Skeletal muscle satellite cell (primary cell): ENCODE measurements around the gene COG6.

Experiments
- H3K27me3 ChIP-seq: 2 replicates; pipeline ENCODE4 v1.7.0; 2013; ENCODE audit warnings: low read length; ENCODE audit not compliant: control insufficient read depth, insufficient read depth
- H3K36me3 ChIP-seq: 2 replicates; pipeline ENCODE4 v1.7.0; 2013; ENCODE audit warnings: mild to moderate bottlenecking, control low read depth, low read length; ENCODE audit not compliant: insufficient read depth
- H3K4me1 ChIP-seq: 2 replicates; pipeline ENCODE4 v1.7.0; 2013; ENCODE audit warnings: low read length; ENCODE audit not compliant: control insufficient read depth, insufficient read depth
- H3K4me2 ChIP-seq: 2 replicates; pipeline ENCODE4 v1.7.0; 2013; ENCODE audit warnings: mild to moderate bottlenecking, low read length
- H3K4me3 ChIP-seq: 2 replicates; pipeline ENCODE4 v1.7.0; 2013; ENCODE audit warnings: low read length
- H3K9ac ChIP-seq: 2 replicates; pipeline ENCODE4 v1.7.0; 2013; ENCODE audit warnings: mild to moderate bottlenecking, low read depth, low read length, moderate library complexity
- H3K9me3 ChIP-seq: replicated peaks from 2 replicates; pipeline ENCODE4 v1.7.0; 2013; ENCODE audit warnings: mild to moderate bottlenecking, control low read depth, low read length

The COG6 gene

DNA sequence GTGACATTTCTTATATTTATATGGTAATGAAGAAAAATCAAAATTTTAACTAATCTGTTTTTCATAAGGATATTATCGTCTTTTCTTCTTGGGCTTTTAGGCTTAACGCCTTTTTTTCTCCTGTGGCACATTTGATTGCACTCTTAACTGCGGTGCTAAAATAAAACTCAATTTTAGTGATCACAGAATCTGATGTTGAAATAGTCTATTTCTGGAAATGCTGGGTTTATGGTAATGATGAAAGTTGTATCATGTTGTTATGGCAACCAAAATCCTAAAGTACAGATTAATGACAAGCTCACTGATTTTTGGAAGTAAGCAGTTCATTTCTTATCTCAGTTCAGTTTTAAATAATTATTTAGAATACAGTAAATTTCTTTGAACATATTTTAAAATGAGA is 85.3 kb downstream of the COG6 start:
- Histone ChIP-seq H3K9me3 (no peaks in the 10 kb centered on the region), H3K4me3 (no peak overlapping the region), H3K4me1 (no peaks in the 10 kb centered on the region), H3K9ac (no peak overlapping the region), H3K27me3 (no peaks in the 10 kb centered on the region), H3K4me2 (no peak overlapping the region), H3K36me3 (peaks cover 9% of the 10 kb centered on the region)

GRCh38 chr13:39748961-39749360 is 93.5 kb downstream of the COG6 start:
- Histone ChIP-seq H3K4me1 (no peaks in the 10 kb centered on the region), H3K36me3 (no peaks in the 10 kb centered on the region), H3K9ac (no peak overlapping the region), H3K27me3 (no peaks in the 10 kb centered on the region), H3K4me2 (no peak overlapping the region), H3K4me3 (no peak overlapping the region), H3K9me3 (no peaks in the 10 kb centered on the region)

DNA sequence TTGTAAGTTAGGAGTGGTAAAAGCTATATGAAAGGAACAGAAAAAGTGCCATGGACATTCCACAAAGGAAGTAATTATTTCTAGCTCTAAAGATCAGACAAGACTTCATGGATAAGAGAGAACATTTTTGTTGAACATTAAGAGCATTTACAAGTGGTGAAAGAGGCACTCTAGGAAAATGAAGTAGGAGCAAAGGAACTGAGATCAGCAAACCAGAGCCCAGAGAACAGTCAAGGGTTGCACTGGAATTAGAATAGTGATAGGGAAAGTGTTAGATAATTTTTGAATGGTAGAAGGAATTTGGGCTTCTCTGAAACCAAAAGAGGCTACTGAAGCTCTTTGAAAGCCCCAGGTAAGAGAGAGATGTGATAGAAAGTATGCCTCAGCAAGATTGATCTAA is 94.1 kb downstream of the COG6 start:
- Histone ChIP-seq H3K4me1 (no peaks in the 10 kb centered on the region), H3K36me3 (no peaks in the 10 kb centered on the region), H3K4me3 (no peak overlapping the region), H3K4me2 (no peak overlapping the region), H3K9ac (no peak overlapping the region), H3K27me3 (no peaks in the 10 kb centered on the region), H3K9me3 (no peaks in the 10 kb centered on the region)

GRCh38 chr13:39751805-39752204 is 96.3 kb downstream of the COG6 start:
- H3K4me2 ChIP-seq: no peak overlapping the region
- H3K9me3 ChIP-seq: no peaks in the 10 kb centered on the region
- H3K4me3 ChIP-seq: no peak overlapping the region
- no peaks in the 10 kb centered on the region for H3K4me1 ChIP-seq
- H3K9ac ChIP-seq: no peak overlapping the region
- H3K36me3 ChIP-seq: no peaks in the 10 kb centered on the region
- H3K27me3 ChIP-seq: no peaks in the 10 kb centered on the region

DNA sequence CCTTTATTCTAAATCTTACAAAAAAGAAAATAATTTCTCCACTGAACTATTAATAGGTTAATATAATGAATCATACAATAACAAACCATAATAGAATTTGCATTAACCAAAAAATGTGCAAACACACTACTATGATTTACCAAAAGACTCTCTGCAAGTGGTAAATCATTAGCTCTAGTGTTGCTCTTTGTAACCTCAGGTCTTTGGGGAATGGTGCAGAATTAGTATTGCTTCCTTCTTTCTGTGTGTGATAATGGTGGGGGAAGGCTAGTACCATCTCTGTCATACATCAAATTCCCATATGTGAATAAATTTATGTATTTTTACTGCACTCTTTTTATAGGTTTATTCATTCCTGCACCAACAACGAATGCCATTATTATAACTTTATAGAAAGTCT is 105.1 kb downstream of the COG6 start:
- no peak overlapping the region for H3K9ac ChIP-seq
- no peak overlapping the region for H3K4me2 ChIP-seq
- H3K4me3 ChIP-seq: no peak overlapping the region
- no peaks in the 10 kb centered on the region for H3K9me3 ChIP-seq
- no peaks in the 10 kb centered on the region for H3K27me3 ChIP-seq
- no peaks in the 10 kb centered on the region for H3K36me3 ChIP-seq
- H3K4me1 ChIP-seq: no peaks in the 10 kb centered on the region

GRCh38 chr13:39765801-39766463 is 110.5 kb downstream of the COG6 start:
- Histone ChIP-seq H3K4me1 (no peaks in the 10 kb centered on the region), H3K9me3 (no peaks in the 10 kb centered on the region), H3K4me3 (no peak overlapping the region), H3K9ac (no peak overlapping the region), H3K4me2 (no peak overlapping the region), H3K27me3 (no peaks in the 10 kb centered on the region), H3K36me3 (no peaks in the 10 kb centered on the region)

DNA sequence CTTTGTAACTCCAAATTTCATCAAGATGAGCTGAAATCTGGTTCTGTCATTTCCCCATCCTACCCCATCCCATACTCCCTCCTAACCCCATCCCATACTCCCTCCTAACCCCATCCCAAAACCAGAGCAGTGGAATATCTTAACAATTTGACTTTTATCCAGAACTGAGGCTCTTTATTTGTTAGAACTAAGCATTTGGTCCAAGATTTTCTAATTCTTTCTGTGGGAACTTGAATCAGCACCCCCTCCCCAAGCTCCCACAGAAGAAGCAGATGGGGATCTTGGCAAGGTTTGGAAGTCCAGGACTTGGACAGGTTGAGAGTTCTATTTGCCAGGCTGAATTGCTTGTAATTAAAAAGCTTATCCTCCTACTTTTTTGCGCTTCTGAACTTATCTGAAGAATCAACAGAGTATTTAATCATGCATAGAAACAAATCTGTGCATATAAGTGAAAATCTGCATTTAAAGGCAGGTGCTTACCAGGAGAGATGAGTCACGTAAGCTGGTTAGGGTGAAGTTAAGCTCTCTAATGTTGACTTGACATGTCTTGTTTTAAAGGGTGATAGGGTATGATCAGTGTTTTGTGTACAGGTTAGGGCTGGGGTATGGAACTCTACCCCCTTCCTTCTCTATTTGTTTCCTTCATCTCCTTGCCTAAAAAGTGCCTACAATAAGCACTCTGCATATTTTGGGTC is 111.1 kb downstream of the COG6 start:
- H3K36me3 ChIP-seq: no peaks in the 10 kb centered on the region
- H3K4me1 ChIP-seq: no peaks in the 10 kb centered on the region
- no peak overlapping the region for H3K9ac ChIP-seq
- H3K4me3 ChIP-seq: no peak overlapping the region
- H3K9me3 ChIP-seq: no peaks in the 10 kb centered on the region
- no peak overlapping the region for H3K4me2 ChIP-seq
- H3K27me3 ChIP-seq: no peaks in the 10 kb centered on the region

DNA sequence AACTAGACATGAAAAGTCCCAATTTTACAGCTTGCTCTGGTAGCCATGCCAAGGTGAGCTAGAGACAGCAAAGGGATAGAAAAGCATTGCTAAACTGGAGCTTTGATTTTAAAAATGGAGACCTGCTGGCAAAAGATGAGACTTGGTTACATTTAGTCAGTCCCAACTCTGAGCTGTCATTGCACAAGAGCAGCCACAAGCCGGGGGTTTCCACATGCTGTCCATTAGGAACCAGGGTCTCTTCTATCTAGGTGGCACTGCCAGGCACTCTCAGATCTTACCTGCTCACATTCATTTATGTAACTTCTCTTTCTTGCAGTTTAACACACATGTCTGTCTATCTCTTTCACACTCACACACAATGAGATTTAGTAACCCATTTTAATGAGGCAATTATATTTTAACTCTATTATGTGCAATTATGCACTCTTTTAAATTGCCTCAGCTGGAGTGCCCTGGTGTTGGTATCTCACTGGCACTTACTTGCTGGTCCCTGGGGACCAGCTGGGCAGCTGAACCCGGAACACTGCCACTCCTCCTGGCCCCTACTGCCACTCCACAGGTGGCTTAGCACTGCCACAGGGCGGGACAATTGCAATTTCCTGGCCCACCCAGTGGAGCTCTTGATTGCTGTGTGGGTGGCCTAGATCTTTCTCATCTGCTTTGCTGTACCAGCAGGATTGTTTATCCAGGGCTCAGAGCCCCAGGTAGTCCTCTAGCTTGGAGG is 112.5 kb downstream of the COG6 start:
- no peaks in the 10 kb centered on the region for H3K27me3 ChIP-seq
- H3K9ac ChIP-seq: no peak overlapping the region

GRCh38 chr13:39768962-39769361 is 113.5 kb downstream of the COG6 start:
- H3K9ac ChIP-seq: no peak overlapping the region
- H3K4me3 ChIP-seq: no peak overlapping the region
- H3K4me1 ChIP-seq: peaks cover 9% of the 10 kb centered on the region
- H3K9me3 ChIP-seq: no peaks in the 10 kb centered on the region
- H3K36me3 ChIP-seq: no peaks in the 10 kb centered on the region
- H3K27me3 ChIP-seq: no peaks in the 10 kb centered on the region
- H3K4me2 ChIP-seq: no peak overlapping the region

More for the DNA sequence above, 112.5 kb downstream of the COG6 start:
- no peak overlapping the region for H3K4me2 ChIP-seq
- H3K36me3 ChIP-seq: no peaks in the 10 kb centered on the region
- no peaks in the 10 kb centered on the region for H3K9me3 ChIP-seq
- no peak overlapping the region for H3K4me3 ChIP-seq
- no peaks in the 10 kb centered on the region for H3K4me1 ChIP-seq

DNA sequence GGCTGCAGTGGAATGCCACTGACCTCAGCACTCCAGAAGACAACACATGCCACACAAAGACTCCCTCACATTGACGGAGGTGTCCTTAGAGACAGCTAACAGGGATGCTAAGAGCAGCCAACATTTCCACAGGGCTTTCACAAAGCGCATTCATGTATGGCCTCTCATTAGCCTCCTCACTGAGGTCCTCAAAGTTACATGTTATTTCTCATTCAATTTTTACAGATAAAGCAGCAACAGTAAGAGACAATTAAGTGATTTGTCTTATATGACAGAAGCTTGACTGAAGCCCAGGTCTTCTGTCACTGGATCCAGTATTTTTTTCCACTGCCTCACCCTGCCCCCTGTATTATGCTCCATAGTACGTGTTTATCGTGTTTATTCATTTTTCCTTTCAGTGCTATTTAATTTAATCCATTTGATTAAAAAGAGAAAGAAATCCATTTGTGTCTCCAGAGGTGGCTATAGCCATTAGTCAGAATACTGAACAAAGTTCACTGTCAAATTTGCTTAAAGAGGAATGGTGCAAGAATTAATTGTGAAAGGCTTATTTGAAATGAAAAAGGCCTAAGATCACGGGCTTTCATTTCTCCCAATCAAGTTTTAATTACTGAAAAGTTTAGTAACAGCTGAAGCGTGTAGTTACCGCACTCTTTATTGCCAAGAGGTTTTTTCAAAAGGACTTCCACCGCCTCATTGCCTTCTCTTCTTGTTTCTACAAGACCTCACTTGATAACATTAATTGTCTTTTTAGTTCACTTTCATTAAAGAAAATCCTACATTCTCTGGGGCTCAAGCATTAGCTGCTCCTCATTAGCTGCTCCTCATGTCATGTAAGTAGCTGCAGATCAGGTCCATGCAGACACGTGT is 115.0 kb downstream of the COG6 start:
- Histone ChIP-seq H3K4me1 (peaks cover 19% of the 10 kb centered on the region), H3K4me3 (no peak overlapping the region), H3K4me2 (no peak overlapping the region), H3K9ac (no peak overlapping the region), H3K27me3 (no peaks in the 10 kb centered on the region), H3K36me3 (no peaks in the 10 kb centered on the region), H3K9me3 (no peaks in the 10 kb centered on the region)

DNA sequence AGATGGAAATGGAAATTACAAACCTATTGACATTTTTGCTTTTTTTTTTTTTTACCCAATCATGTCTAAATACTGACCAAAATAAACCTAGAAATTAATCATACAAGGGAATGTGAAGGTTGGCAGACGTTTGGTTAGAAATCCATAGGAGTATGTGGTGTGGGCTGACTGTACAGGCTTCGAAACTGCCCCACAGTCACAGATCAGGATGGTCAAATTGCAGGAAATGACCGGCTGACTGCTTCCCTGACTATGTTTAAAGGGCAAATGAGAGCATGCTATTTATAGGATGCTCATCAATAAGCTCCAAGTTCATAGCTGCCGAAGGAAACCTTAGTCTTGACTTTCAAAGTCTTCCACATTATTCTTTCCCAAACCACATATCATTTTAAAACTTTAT is 118.4 kb downstream of the COG6 start:
- Histone ChIP-seq H3K27me3 (no peaks in the 10 kb centered on the region), H3K36me3 (no peaks in the 10 kb centered on the region), H3K9ac (peak overlapping the region; percentile 53), H3K9me3 (no peaks in the 10 kb centered on the region), H3K4me2 (peak overlapping the region; percentile 22), H3K4me1 (peaks cover 47% of the 10 kb centered on the region), H3K4me3 (no peak overlapping the region)
